Measurements from ENCODE around the gene FOSL1.
A peak's percentile ranks its signal among the peaks of the same experiment; 100 is the strongest.

Gene FOSL1

DNA sequence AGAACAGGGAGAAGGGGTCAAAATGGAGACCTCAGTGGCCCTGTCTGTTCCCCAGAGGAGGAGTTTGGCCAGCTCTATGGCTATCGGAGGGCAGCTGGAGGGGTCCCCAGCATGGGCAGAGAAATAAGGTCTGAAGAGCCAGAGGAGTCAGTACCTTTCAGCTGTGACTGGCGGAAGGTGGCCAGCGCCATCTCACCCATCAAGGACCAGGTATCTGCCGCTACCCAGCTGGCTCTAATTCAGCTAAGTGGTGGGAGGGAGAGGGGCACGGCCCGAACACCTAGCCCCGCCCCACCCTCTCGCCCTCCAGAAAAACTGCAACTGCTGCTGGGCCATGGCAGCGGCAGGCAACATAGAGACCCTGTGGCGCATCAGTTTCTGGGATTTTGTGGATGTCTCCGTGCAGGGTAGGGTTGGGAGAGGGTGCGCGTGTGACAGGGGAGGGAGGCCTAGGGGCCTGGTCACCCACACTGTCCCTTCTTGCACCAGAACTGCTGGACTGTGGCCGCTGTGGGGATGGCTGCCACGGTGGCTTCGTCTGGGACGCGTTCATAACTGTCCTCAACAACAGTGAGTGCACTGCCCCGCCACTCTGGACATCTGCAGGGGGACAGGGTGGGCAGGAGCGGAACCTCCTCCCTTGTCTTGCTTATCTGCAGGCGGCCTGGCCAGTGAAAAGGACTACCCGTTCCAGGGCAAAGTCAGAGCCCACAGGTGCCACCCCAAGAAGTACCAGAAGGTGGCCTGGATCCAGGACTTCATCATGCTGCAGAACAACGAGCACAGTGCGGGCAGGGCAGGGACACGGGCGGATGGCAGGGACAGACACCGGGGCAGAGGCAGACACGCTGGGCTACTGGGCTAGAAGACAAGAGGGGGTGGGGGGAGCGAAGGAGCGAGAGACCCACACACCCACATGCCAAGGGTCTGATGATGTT is 17.8 kb downstream of the FOSL1 start:
- DNase-seq (ENCODE audit: low read depth), result no peak

DNA sequence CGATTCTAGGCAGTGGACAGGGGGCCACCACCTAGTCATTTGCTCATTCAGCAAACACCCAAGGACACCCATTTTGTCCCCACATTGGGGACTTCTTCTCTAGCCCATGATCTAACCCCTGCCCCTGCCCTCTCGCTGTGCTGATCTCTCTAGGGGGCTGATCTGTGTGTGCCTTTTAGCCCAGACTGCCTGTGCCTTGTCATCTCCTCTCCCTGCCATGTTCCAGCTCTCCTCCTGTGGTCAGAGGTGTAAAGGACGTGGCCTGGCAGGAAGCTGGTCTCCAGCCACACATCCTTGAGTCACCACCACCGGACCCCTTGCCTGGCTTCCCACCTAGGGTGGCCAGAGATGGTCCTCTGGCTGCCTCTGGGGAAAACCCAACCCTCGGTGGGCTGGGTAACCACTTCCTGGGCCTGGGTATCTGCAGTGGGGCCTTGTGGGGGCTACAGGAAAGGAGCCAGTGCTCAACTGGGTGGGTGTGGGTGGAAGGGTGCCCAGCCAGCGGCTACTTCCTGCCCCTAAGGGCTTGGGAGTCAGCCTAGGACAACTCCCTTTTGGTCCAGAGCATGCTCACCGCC is 19.3 kb downstream of the FOSL1 start:
- DNase-seq (ENCODE audit: low read depth), result no peak

DNA sequence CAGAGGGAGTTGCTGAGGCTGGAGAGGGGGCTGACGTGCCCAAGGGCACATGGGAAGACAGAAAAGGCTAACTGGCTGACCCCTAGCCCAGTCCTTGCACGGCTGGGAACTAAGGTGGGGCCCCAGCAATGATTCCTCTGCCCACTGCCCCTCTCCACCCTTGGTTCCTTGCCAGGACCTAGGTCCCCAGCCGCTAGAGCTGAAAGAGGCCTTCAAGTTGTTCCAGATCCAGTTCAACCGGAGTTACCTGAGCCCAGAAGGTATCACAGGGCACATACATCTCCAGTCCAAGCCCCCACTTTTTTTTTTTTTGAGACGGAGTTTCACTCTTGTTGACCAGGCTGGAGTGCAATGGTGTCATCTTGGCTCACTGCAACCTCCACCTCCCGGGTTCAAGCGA is 20.2 kb downstream of the FOSL1 start:
- no peak for DNase-seq (ENCODE audit: low read depth)

DNA sequence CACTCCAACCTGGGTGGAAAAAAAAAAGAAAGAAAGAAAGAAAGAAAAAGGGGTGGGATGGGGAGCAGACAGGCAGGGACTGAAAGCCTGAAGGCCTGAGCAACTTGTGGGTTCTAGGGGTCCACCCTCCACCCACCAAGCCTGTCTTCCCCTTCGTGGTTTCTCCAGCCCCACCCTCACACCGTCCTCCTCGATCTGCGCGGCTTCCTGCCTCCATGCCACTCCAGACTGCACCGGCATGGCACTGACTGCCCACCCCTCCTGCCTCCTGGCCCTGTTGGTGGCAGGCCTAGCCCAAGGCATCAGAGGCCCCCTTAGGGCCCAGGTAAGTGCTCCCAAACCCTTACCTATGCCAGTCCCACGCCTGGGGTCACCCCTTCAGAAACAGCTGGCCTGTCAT is 20.6 kb downstream of the FOSL1 start, which contains the start of gene CTSW:
Gene CTSW, plus strand, starts transcription at position 221 of the 400 bp plus-strand sequence. Its CDS starts 18 bp downstream, at position 239.
- no peak for DNase-seq (ENCODE audit: low read depth)

DNA sequence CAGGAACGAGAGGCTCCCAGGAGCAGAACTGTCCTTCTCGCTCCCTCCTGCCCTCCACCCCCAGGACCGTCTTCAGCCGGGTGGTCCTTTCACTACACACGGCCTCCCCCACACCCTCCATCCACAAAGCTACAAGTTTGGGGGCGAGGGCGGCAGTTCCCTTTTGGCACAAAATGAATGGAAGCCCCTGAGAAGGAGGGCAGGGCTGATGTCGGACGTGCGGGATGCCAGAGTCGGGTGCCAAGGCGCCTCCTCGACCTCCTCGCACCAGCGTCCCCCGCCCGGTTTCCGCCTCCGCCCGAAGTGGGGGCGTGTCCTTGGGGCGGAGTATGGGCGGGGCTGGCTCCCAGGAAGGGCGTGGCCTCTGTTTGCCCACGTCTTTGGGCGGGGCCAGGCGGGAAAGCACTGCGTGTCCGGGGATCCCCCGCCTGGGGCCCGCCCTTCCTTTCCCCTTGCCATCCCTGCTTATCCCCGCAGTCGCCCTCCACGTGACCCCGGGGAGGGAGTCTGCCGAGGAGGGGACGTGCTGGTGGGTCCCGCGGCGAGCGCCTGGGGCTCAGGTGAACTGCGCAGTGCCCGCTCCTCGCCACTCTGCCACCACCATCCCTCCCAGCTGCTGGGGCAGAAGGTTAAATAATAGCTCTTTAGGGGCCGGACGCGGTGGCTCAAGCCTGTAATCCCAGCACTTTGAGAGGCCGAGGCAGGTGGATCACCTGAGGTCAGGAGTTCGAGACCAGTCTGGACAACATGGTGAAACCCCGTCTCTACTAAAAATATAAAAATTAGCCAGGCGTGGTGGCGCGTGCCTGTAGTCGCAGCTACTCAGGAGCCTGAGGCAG is 26.7 kb downstream of the FOSL1 start:
- peak; percentile 97 for DNase-seq (ENCODE audit: low read depth)

DNA sequence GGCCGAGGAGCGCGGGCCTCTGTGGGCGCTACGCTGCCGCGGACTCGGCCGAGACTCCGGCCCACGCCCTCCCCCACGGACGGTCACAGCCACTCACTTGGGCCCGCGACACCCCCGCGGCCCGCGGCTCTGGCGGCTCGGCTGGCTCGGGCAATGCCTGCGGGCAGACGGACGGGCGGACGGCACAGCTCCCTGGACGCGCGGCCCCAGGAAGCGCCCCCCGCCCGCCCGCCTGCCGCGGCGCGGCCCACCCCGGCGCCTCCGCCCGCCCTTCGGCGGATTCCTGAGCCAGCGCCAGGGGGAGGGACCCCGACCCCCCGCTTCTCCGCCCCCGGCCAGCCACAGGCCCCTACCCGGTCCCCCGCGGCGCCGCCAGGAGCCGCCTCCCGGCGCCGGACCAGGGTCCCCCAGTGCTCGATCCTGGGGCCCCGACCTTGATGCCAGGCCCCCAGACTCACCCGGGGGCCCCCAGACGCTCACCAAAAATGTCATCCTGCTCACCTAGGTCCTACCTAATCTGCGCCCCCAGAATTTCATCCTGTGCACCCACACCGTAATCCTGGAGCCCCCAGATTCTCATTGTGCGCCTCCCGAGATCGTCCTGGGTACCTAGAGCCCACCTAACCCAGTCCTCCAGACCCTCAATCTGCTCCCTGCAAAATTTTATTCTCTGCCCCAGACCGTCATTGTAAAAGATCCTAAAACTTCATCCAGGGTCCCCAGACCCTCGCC is 27.4 kb downstream of the FOSL1 start, which contains the start of gene EFEMP2:
Gene EFEMP2, minus strand, starts transcription at position 215 of the 732 bp plus-strand sequence. CDS start 446 bp downstream, outside the sequence.
- DNase-seq (ENCODE audit: low read depth), result no peak

DNA sequence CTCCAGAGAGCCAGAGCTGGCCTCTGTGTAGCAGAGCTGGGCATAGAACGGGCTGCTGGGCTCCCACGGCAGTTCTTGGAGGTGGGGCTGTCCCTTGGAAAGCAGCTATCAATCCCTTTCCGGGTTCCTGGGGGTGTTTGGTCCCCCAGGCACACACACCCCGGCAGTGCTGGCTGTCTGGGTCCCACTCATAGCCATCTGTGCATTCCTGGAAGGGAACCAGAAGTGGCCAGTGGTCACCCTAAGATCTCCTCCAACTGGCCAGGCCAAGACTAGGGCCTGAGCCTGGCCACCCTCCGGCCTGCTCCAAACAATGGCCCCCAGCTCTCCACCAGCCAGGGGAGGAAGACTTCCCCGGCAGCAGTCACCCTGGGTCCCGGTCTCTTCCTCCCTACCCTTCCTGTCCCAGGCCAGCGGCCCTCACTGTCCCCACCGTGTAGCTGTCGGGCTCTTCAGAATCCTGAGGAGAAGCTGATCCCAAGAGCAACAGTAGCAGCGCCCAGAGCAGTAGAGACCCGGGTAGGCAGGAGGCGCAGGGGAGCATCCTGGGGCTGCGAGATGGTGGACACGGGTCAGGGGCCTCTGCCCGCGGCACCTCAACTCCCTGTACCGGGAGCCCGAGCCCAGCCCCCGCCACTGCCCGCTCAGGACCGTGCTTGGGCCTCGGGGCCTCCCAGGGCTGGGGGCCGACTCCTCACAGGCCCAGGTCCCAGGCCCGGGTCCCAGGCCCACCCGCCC is 28.2 kb downstream of the FOSL1 start:
- no peak for DNase-seq (ENCODE audit: low read depth)

DNA sequence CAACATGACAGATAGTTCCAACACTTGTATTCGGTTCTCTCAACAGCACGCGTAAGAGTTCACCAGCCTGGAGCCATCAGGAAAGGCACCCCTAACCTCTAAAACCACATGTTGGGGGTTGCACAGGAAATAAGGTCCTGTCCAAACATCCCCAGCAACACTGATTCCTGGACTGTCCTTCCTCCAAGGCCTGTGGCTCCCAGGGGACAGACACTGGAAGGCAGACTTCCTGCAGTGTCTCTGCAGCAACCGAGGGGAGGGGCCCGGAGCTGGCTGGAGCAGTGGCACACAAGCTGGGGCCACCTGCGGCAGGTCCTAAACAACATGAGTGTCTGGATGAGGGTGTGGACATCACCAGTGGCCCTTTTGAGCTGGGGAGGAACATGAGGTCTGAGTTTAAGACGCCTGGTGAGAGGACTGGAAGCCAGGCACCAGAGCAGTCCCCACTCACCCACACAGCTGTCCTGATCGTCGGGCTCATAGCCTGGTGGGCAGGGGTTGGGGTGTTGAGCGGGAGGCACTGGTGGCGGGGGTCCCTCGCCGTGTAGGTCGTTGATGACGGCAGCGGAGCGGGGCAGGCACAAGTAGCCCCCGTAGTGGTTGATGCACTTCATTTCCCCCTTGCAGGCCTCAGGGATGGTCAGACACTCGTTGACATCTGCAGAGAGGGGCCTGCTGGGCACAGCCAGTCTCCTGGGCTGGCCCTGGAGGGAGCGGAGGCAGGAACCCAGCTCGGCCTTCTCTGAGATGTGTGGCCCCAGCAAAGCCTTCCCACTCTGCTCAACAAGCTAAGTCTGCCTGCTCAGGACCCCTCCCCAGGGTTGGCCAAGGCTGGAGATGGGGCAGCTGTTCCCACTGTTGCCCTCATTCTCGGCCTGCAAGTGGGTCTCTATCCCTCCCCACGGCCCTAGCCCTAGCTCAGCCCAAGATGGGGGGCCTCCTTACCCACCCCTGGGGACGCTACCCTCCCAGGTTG is 29.2 kb downstream of the FOSL1 start:
- no peak for DNase-seq (ENCODE audit: low read depth)

DNA sequence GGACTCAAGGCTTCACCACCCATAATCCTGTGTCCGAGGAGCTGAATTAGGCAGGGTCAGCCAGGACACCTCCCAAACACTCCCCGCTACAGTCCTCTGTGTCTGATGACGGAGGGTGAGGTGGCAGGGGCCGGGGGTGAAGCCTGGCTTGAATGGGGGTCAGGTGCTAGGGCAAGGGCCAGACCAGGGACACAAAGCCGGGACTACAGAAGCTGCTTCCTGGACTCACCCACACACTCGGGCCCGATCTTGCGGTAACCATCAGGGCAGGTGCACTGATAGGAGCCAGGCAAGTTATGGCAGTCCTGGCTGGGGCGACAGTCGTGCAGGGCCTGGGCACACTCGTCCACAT is 29.9 kb downstream of the FOSL1 start:
- DNase-seq (ENCODE audit: low read depth), result no peak

DNA sequence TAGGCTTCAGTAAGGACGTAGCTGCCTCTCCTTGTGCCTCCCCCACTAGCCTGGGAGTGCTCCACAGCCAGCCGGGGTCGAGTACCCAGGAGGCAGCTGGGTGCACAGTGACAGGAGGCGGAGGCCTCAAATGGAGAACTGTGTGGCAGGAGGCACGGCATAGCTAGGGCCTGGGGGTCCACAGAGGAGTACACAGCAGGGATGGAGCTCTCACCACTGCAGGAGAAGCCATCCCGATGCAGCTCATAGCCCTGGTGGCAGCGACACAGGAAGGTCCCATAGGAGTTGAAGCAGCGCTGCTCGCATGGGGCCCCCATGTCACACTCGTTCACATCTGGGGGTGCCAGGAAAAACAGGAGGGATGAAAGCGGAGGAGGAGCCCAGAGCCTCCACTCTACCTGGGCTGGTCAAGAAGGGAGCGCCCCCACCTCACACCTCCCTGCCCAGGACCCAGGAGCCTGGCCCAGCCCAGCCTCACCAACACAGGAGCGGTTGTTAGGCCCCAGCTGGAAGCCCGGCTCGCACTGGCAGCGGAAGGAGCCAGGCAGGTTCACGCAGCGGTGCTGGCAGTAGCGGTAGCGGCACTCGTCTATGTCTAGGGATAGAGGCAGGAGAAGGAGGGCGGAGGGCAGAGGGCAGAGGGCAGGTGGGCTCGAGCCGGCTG is 30.4 kb downstream of the FOSL1 start:
- no peak for DNase-seq (ENCODE audit: low read depth)

DNA sequence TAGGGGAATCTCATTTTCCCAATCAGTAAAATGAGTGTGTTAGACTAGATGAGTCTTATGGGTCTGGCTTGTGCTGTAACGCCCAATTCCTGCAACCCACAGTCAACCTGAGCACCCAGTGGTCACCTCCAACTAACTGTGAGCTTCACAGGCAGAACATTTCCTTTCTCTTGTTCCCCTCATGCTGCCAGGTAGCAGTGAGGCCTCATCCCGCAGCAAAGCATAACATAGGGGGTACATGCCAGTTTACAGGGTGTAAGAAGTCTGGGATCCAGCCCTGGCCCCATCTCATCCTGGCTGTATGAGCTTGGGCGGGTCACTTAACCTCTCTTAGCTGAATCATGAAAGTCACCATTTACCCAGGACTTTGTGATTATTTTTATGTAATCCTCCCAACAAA is 31.3 kb downstream of the FOSL1 start:
- DNase-seq (ENCODE audit: low read depth), result no peak

DNA sequence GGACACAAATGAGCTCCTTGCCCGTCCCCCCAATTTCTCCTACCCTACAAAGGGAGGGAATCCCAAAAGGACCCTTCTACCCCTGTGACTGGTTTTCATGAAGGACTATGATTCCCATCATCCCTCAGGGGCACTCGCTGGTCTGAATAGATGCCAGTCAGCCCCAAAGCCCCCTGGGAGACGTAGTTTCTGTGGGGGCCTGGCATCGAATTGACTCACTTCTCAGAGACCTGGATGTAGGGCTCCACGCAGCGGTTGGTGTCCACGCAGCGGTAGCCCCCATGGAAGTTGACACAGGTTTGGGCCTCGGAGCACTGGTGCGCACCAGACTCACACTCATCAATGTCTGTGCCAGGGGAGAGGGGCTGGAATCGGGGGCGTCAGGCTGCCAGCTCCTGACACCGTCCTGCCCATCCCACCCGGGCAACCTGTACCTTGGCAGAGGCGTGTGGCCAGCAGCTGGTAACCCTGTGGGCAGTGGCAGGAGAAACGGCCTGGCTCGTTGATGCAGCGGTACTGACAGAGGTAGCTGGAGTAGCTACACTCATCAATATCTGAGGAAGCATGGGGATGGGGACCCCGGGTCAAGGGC is 32.0 kb downstream of the FOSL1 start:
- DNase-seq (ENCODE audit: low read depth), result no peak

DNA sequence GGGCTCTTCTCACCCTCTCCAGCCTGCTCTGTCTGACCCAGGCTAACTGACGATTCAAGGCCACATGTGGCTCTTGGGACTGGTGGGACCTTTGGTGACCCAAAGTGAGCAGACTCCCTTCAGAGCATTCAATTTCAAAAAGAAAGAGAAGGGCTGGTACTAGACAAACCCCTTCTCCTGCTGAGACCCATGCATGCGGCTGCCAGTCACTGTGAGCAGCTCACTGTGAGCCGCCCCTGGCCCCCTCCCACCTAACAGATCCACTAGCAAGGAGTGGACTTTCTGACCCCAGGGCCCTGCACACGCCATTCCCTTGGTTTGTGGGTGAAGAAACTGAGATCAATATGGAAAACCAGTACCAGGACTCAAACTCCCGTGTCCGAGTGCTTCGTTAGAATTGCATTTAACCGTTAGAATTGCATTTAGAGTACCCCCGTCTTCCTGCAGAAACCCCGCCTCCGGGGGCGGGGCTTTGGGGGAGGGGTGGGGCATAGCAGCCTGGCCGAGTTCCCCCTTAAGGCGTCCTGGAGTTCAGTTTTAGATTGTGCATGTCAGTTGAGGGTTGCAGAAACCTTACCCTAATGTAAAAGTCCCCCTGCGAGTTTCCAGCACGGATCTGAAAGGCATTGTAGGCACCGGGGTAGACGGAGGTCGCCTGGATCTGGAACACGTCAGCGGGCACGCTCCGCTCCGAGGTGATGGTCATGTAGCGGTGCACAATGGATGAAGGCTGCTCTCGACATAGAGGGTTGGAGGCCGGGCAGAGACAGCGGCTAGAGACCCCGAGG is 32.7 kb downstream of the FOSL1 start:
- DNase-seq (ENCODE audit: low read depth), result no peak

DNA sequence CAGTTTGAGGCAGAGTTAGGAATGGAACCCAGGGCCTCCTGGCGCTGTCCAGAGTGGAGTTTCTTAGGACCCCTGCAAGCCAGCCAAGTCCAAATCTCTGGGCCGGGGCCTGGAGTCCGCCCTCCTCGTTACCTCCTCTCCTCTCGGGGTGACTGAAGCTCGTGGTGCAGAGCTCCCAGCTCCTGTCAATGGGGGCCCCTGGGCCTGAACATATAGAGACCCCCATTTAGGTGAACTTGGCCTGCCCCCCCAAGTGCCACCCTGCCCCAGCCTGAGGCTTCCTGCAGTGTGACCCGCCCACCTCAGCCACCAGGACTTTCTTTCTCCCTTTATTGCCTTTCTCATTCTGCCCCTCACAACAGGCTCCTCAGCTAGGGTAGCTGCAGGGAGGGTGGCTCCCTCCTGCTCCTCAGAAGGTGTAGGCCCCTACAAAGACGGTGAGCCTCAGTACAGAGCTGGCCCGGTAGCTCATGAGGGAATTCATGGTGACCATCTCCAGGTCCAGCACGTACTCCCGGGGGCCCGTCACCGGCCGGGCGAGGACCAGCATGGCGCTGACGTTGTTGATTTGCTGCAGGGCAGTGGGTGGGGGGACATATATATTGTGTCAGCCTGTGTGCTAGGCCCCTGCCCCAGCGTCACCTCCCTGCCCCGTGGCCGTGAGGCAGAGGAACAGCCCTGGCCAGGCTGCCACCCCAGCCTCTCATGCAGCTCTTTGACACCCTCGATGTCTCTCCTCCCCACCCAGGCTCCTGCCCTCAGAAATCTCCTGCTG is 33.5 kb downstream of the FOSL1 start:
- DNase-seq (ENCODE audit: low read depth), result no peak

DNA sequence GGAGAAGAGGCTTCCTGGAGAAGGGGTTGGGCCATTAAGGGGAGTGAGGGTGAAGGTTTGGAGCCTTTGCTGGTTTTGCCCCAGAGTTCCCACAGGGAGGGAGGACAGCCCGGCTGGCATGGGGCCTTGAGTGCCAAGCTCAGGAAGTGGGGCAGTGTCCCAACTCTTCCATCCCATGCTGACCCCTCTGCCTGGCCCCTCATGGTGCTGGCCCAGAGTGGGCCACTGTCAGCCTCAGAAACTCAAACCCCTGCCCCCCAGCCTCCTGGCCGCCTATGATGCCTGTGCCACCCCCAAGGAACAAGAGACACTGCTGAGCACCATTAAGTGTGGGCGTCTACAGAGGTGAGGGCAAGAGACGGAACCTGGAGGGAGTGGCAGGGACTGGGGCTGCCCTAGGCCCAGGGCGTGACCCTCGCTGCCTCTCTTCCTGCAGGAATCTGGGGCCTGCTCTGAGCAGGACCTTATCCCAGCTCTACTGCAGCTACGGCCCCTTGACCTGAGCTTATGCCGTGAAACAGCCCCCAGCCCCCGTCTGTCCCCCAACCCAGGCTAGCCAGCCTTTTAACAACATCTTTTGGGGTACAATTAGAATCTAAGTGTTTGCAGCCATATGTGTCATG is 34.5 kb downstream of the FOSL1 start:
- DNase-seq (ENCODE audit: low read depth), result no peak

DNA sequence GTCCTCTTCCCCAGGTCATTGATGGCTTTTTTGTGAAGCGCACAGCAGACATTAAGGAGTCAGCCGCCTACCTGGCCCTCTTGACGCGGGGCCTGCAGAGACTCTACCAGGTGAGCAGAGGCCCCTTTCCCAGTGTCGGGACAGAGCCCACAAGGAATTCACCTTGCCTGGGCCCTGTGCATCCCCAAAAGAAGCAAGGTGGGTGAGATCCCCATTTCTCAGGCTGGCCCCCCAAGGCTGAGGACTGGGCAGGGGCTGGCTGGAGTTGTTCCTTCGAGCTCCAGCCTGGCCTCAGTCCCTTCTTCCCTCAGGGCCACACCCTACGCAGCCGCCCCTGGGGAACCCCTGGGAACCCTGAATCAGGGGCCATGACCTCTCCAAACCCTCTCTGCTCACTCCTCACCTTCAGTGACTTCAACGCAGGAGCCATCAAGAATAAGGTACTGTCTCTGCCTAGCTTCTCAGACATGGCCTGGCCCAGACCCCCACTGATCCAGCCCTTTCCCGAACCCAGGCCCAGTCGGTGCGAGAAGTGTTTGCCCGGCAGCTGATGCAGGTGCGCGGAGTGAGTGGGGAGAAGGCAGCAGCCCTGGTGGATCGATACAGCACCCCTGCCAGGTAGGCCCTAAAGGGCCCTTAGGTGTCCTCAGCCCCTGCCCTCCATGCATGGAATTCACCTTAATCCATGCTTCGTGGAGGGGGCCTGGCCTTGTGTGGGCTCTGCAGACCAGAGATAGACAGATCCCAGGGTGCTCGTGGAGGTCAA is 35.3 kb downstream of the FOSL1 start:
- DNase-seq (ENCODE audit: low read depth), result no peak

Measured in activated T-cell treated with anti-CD3 and anti-CD28 coated beads for 1 hour (primary cell).